ENCODE results near the gene ZFR.

DNA sequence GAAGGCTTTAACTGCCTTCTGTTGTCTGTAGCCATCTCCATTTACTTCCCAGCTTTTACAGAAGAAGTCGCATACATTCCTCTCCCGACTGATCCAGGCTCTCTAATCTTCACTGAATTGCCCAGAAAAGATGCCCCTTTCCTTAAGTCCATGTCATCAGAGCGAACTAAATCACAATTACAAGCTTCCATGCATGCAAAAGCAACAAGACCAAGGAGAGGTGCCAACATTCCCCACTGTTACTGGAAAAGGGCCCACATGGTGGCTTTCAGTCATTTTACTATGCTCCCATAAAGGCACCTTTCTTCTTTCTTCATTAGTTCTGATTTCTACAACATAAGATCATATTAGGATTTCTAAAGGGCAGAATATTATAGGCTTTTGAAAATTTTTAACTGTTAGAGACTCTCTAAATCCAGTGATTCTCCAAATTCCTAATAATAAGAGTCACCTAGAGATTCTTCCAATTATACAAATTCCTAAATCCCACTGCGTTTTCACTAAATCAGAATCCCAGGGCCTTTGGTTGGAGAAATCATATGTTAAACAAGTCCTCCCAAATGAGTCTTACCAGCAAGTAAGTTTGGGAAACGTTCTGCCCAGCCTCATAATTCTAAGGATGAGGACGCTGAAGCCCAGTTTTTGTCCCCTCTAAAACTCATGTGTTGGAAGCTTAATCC is 17.0 kb upstream of the ZFR start:
- TF ChIP-seq, protein P1, sequence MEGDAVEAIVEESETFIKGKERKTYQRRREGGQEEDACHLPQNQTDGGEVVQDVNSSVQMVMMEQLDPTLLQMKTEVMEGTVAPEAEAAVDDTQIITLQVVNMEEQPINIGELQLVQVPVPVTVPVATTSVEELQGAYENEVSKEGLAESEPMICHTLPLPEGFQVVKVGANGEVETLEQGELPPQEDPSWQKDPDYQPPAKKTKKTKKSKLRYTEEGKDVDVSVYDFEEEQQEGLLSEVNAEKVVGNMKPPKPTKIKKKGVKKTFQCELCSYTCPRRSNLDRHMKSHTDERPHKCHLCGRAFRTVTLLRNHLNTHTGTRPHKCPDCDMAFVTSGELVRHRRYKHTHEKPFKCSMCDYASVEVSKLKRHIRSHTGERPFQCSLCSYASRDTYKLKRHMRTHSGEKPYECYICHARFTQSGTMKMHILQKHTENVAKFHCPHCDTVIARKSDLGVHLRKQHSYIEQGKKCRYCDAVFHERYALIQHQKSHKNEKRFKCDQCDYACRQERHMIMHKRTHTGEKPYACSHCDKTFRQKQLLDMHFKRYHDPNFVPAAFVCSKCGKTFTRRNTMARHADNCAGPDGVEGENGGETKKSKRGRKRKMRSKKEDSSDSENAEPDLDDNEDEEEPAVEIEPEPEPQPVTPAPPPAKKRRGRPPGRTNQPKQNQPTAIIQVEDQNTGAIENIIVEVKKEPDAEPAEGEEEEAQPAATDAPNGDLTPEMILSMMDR (conservative IDR thresholded peaks at IDR 0.05; ENCODE audit: low read depth, low read length), result no peak
- no peak for TF ChIP-seq EZH2 (IDR thresholded peaks at IDR 0.05; ENCODE audit: low read length, unreplicated experiment)
